GM21423 (cell line): Measurements from ENCODE around the gene DPP9.

ENCODE experiments used
- ATAC-seq: cut with Tn5 transposase; IDR thresholded peaks from one replicate; pipeline ENCODE4 v1.9.1; 2021; ENCODE audit warnings: mild to moderate bottlenecking, moderate library complexity; ENCODE audit not compliant: unreplicated experiment

DPP9 gene

DNA sequence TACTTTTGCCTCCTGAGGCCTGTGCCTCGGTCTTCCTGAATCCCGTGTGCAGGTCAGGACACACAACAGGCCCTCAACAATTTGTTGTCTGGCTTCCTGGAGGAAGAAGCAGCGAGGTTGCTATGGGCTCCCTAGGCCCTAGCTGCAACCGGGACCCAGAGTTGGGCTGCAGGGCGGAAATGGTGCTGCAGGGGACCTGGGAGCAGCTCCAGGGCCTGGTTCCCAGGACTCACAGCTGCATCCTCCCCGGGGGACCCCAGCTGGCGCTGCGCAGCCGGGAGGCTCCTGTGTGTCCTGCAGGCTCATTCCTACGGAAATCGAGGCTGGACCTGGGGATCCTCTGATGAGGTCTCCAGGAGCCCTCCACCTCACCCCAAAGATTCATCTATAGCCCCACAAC, 85.3 kb downstream of the DPP9 start:
- ATAC-seq, result no peak

DNA sequence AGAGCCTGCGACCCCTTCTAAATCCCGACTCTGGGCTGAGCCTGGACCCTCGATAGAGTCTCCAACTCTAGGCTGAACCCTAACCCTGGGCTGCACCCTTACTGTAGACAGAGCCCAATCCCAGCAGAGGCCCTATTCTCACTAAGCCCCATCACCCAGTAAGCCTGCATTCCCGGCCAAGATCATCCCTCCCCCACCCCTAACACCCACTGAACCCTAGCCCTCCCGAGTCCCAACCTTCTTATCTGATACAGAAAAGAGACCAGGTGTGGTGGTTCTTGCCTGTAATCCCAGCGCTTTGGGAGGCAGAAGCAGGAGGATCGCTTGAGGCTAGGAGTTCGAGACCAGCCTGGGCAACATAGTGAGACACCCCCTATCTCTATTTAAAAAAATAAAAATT, 86.9 kb downstream of the DPP9 start:
- no peak for ATAC-seq

DNA sequence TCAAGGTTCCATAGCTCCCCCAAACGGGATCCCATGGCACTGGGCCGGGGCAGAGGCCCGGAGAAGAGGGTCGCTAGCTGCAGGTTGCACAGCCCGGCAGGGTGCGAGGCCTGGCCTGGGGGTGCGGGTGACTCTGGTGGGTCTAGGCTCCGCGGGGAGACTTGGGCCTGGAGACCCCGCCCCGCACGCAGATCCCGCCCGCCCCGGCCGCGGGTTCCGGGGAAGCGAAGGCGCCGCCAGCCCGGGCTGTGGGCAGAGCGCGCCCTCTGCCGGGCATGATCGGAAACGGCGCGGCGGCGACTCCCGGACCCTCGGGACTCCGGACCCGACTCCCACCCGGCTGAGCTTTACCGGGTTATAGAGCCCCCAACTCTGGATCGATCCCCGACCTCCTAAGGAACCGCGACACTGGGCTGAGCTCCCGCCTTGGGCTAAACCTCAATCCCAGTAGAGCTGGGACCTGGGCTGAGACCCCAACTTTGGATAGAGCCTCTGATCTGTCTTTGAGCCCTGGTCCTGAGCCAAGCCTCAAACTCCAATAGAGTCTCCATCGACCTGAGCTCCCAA, 87.4 kb downstream of the DPP9 start:
- ATAC-seq, result no peak

DNA sequence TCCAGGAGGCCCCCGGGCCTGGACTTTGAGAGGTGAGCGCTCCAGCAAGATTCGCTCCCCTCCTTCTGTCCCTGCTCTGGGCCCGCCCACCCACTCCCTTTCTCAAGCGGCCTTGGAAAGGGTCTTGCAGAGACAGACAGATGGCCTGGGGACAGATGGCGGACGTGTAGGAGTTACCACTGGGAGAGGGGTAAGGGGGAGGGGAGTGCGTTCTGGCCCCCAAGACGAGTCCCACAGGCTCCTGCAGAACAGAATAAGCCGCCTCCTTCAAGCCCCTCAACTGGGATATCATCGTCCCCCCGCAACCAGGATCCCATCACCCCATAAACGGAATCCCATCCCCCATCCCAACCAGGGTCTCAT, 87.9 kb downstream of the DPP9 start:
- no peak for ATAC-seq

DNA sequence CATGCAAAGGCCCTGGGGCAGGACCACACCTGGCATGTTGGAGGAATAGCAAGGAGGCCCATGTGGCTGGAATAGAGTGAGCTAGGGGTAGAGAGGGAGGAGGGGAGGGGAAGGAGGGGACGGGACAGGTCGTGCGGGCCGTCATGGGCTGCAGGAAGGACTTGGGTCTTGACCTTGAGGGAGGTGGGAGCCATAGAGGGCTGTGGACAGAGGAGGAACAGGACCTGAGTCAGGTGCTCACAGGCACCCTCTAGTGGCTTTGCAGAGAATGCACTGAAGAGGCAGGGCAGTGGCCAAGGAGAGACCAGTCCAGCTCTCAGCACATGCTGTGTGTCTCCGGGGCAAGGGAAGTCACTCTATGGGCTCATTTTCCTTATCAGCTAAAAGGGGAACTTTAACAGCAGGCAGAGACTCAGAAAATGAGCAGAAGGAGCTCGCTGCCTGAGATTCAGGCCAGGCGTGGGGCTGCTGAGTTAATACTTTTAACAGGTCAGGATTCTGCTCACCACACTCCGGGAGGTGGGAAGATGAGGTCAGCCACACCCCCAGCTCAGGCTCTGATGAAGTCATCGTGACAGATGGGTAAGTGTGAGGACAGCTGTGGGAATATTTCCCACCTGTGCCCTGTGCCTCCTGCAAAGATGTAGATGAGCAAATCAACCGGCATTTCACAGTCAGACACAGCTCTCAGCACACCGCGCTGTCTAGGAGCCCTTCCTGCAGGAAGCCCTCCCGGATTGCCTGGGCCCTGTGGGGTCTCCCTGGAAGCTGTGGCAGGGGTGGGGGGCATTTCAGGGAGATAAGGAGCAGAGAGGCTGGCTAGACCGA, 90.3 kb downstream of the DPP9 start:
- ATAC-seq, result no peak
